HepG2 (cell line): ENCODE measurements around the gene CTNNBL1.

Experiments
- CEBPB ChIP-seq: IDR thresholded peaks from 2 replicates; pipeline ENCODE4 v1.6.1; 2011; ENCODE audit warnings: low read depth, low read length, improper control_type of control experiment, borderline replicate concordance
- CREB1 ChIP-seq, 2 experiments: fragments of 450-650 bp in 1 of 2; IDR thresholded peaks; 2 replicates each; pipeline ENCODE4 v1.6.1; 2016 to 2017; ENCODE audit warnings: control low read depth in 1 of 2, mild to moderate bottlenecking in 1 of 2, missing compliant biosample characterization in 1 of 2, missing genetic modification characterization in 1 of 2
- ESRRA ChIP-seq: sonication (generic); formaldehyde crosslinking; IDR thresholded peaks from 2 replicates; pipeline ENCODE4 v1.5.1; 2020; ENCODE audit warnings: mild to moderate bottlenecking, low read depth, missing genetic modification reagents
- ETV6 ChIP-seq: sonication (generic); formaldehyde crosslinking; conservative IDR thresholded peaks from 2 replicates; pipeline ENCODE4 v1.4.0; 2020; ENCODE audit warnings: missing genetic modification reagents
- FOSL2 ChIP-seq: sonication (generic); formaldehyde crosslinking; IDR thresholded peaks from 2 replicates; pipeline ENCODE4 v1.4.0; 2020; ENCODE audit warnings: missing genetic modification reagents
- GMEB2 ChIP-seq: IDR thresholded peaks from 2 replicates; pipeline ENCODE4 v1.6.1; 2016; ENCODE audit warnings: missing biosample characterization, missing genetic modification reagents, low read depth
- POLR2AphosphoS5 ChIP-seq: IDR thresholded peaks from 2 replicates; pipeline ENCODE4 v1.6.1; 2012; ENCODE audit warnings: low read depth, low read length
- SP2 ChIP-seq: sonication (generic); formaldehyde crosslinking; IDR thresholded peaks from 2 replicates; pipeline ENCODE4 v1.5.1; 2020; ENCODE audit warnings: mild to moderate bottlenecking, missing genetic modification reagents
- TCF12 ChIP-seq, 2 experiments: fragments of 450-650 bp in 1 of 2; sonication (generic) in 1 of 2; formaldehyde crosslinking in 1 of 2; IDR thresholded peaks; 2 replicates each; pipeline versions ENCODE4 v1.6.1 to v1.8.0; 2017 to 2022; ENCODE audit warnings: antibody characterized with exemption in 1 of 2, mild to moderate bottlenecking in 1 of 2, missing genetic modification reagents in 1 of 2, moderate library complexity in 1 of 2
- ZMYM2 ChIP-seq: sonication (generic); formaldehyde crosslinking; IDR thresholded peaks from 2 replicates; pipeline ENCODE4 v1.8.0; 2022; ENCODE audit warnings: mild to moderate bottlenecking, missing genetic modification reagents
- ZNF101 ChIP-seq: sonication (generic); formaldehyde crosslinking; IDR thresholded peaks from 2 replicates; pipeline ENCODE4 v1.4.0; 2020; ENCODE audit warnings: mild to moderate bottlenecking, low read depth, missing genetic modification reagents, borderline replicate concordance
- ZSCAN29 ChIP-seq: sonication (generic); formaldehyde crosslinking; conservative IDR thresholded peaks from 2 replicates; pipeline ENCODE4 v1.4.0; 2020; ENCODE audit warnings: mild to moderate bottlenecking, missing genetic modification reagents
- TF ChIP-seq, protein P1 (sequence below): sonication (generic); formaldehyde crosslinking; IDR thresholded peaks from 2 replicates; pipeline ENCODE4 v1.5.0; 2020; ENCODE audit warnings: mild to moderate bottlenecking, missing genetic modification reagents, moderate library complexity
- TF ChIP-seq, protein P2 (sequence below): IDR thresholded peaks from 2 replicates; pipeline ENCODE4 v1.6.1; 2018; ENCODE audit warnings: missing genetic modification reagents, mild to moderate bottlenecking, missing compliant biosample characterization

- no peak for TF ChIP-seq GMEB2 (CRISPR knock-in tag)
- no peak for TF ChIP-seq POLR2AphosphoS5
- TF ChIP-seq, protein P1, sequence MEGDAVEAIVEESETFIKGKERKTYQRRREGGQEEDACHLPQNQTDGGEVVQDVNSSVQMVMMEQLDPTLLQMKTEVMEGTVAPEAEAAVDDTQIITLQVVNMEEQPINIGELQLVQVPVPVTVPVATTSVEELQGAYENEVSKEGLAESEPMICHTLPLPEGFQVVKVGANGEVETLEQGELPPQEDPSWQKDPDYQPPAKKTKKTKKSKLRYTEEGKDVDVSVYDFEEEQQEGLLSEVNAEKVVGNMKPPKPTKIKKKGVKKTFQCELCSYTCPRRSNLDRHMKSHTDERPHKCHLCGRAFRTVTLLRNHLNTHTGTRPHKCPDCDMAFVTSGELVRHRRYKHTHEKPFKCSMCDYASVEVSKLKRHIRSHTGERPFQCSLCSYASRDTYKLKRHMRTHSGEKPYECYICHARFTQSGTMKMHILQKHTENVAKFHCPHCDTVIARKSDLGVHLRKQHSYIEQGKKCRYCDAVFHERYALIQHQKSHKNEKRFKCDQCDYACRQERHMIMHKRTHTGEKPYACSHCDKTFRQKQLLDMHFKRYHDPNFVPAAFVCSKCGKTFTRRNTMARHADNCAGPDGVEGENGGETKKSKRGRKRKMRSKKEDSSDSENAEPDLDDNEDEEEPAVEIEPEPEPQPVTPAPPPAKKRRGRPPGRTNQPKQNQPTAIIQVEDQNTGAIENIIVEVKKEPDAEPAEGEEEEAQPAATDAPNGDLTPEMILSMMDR, result no peak
- TF ChIP-seq ZSCAN29 (CRISPR knock-in tag), result no peak
- TF ChIP-seq FOSL2 (CRISPR knock-in tag), result no peak
- no peak for TF ChIP-seq SP2 (CRISPR knock-in tag)
- no peak for TF ChIP-seq ZMYM2 (CRISPR knock-in tag)
- no peak for TF ChIP-seq ZNF101 (CRISPR knock-in tag)
- TF ChIP-seq TCF12 (IDR thresholded peaks at IDR 0.05), result no peak
- TF ChIP-seq TCF12 (CRISPR knock-in tag; IDR thresholded peaks at IDR 0.05), result no peak
- no peak for TF ChIP-seq CREB1 (IDR thresholded peaks at IDR 0.05)
- TF ChIP-seq CREB1 (CRISPR knock-in tag; IDR thresholded peaks at IDR 0.05), result no peak
- no peak for TF ChIP-seq CEBPB
- TF ChIP-seq, protein P2, sequence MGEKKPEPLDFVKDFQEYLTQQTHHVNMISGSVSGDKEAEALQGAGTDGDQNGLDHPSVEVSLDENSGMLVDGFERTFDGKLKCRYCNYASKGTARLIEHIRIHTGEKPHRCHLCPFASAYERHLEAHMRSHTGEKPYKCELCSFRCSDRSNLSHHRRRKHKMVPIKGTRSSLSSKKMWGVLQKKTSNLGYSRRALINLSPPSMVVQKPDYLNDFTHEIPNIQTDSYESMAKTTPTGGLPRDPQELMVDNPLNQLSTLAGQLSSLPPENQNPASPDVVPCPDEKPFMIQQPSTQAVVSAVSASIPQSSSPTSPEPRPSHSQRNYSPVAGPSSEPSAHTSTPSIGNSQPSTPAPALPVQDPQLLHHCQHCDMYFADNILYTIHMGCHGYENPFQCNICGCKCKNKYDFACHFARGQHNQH, result no peak
- TF ChIP-seq ETV6 (CRISPR knock-in tag), result no peak
- TF ChIP-seq ESRRA (CRISPR knock-in tag), result no peak
Observed at GRCh38 chr20:37822141-37822601, 128.3 kb downstream of the CTNNBL1 start.
